ENCODE results near the gene LRRC25. TPM values are rescaled to one million over a fixed set of nuclear protein-coding genes. Genes with fewer than 3 reads are reported as not detected.
"Not testable (repeated sequence)": the region's sequence is repeated elsewhere in the genome, so short reads cannot be mapped to it uniquely, and the experiment has no call there.

Gene LRRC25
- total RNA-seq, 2 donors from 2014 or later = 4.4 TPM; not detected in 1

DNA sequence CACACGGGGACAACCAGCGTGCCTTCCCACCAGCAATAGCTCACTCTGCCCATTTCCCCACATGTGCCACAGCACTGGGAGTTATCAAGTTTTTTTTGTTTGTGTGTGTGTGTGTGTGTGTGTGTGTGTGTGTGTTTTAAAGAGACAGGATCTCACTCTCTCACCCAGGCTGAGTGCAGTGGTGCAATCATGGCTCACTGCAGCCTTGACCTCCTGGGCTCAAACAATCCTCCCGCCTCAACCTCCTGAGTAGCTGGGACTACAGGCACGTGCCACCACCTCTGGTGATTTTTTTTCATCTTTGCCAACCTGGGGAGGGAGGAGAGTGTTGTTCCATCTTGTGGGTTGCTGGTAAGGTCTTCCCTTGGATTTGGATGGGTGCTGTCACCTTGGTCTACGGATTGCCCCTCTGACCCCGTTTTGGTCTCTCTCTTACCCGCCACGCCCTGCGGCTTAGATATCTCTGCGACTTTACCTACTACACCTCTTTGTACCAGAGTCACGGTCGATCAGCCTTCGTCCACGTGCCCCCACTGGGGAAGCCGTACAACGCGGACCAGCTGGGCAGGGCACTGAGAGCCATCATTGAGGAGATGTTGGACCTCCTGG lies 34.4 kb downstream of the LRRC25 start:
- Histone ChIP-seq H3K9me3 (no peaks in the 10 kb centered on the region), H3K36me3 (replicated peaks in 1 of 2; ENCODE audit: insufficient read depth in 1 of 2, low read depth in 2 of 2) (no peaks in the 10 kb centered on the region), H3K27ac (peak overlapping the region in 3 of 4 donors; percentile 93 to 97 (median 95)), H3K4me1 (peaks cover 45% of the 10 kb centered on the region), H3K27me3 (no peaks in the 10 kb centered on the region), H3K4me3 (no peak overlapping the region)
- no peak for ATAC-seq
- 88 to 89% methylated on average over 10 to 17 of the region's 17 CpGs for WGBS, 2 donors
- no peak for DNase-seq
- intact Hi-C loops (cut with DNase I) = no loop called here
- no peak for TF ChIP-seq POLR2A (IDR thresholded peaks at IDR 0.05)
- TF ChIP-seq, protein P1, sequence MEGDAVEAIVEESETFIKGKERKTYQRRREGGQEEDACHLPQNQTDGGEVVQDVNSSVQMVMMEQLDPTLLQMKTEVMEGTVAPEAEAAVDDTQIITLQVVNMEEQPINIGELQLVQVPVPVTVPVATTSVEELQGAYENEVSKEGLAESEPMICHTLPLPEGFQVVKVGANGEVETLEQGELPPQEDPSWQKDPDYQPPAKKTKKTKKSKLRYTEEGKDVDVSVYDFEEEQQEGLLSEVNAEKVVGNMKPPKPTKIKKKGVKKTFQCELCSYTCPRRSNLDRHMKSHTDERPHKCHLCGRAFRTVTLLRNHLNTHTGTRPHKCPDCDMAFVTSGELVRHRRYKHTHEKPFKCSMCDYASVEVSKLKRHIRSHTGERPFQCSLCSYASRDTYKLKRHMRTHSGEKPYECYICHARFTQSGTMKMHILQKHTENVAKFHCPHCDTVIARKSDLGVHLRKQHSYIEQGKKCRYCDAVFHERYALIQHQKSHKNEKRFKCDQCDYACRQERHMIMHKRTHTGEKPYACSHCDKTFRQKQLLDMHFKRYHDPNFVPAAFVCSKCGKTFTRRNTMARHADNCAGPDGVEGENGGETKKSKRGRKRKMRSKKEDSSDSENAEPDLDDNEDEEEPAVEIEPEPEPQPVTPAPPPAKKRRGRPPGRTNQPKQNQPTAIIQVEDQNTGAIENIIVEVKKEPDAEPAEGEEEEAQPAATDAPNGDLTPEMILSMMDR (IDR thresholded peaks at IDR 0.05) = no peak

DNA sequence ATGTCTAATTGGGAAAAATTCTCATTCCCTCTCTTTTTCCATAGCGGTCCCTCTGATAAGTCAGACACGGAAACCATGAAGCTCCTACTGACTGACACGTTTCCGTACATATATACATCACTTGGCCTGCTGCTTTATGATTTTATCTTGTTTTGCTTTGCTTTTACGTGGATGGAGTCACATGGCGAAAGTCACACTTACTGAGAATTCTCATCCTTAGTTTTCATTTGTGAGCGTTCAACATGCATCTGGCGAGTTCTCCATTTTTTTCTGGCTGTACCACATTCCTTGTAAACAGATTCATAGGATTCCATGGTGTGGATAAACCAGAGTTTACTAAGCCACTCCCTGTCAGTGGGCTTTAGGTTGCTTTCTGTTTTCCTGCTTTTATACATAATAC lies 35.8 kb downstream of the LRRC25 start:
- H3K27ac ChIP-seq = no peak overlapping the region
- no peaks in the 10 kb centered on the region for H3K36me3 ChIP-seq (replicated peaks in 1 of 2; ENCODE audit: insufficient read depth in 1 of 2, low read depth in 2 of 2)
- H3K4me3 ChIP-seq = no peak overlapping the region
- WGBS, 2 donors = 94 to 97% methylated on average over 8 of the region's 8 CpGs
- no peaks in the 10 kb centered on the region for H3K27me3 ChIP-seq
- no peaks in the 10 kb centered on the region for H3K9me3 ChIP-seq
- DNase-seq (no peak), ATAC-seq (no peak)
- TF ChIP-seq POLR2A (IDR thresholded peaks at IDR 0.05) = no peak
- TF ChIP-seq, protein P1 (IDR thresholded peaks at IDR 0.05) = no peak
- intact Hi-C loops (cut with DNase I) = no loop called here
- H3K4me1 ChIP-seq = peaks cover 48% of the 10 kb centered on the region

DNA sequence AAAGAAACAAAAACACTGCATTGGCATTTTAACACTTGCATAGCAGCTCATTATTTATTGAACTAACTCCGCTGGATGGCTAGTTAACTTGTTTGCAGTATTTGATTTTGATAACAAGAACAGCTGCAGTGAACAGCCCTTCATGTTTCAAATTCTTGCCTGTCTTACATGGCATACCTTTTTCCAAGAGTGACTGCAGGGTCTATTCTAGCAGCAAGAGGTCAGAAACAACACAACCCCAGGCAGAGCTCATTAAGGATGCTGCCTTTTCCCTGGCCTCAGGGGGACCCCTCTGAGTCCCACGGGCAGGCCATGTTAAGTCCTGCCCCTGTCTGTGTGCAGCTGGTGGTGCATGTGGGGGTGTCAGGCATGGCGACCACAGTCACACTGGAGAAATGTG lies 40.4 kb downstream of the LRRC25 start:
- no peaks in the 10 kb centered on the region for H3K36me3 ChIP-seq (replicated peaks in 1 of 2; ENCODE audit: insufficient read depth in 1 of 2, low read depth in 2 of 2)
- no peak for ATAC-seq
- WGBS, 2 donors = 78 to 79% methylated on average over 3 of the region's 3 CpGs

DNA sequence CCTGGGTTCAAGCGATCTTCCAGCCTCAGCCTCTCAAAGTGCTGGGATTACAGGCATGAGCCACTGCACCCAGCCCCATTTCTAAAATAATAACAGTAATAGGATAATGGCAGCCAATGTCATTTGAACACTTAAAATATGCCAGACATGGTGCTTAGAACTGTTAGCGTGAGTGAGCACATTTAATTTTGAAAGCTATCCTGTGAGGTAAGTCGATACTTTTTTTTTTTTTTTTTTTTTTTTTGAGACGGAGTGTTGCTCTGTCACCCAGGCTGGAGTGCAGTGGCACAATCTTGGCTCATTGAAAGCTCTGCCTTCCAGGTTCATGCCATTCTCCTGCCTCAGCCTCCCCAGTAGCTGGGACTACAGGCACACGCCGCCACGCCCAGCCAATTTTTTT lies 42.7 kb downstream of the LRRC25 start:
- H3K4me3 ChIP-seq; ATAC-seq; intact Hi-C loops (cut with DNase I); H3K9me3 ChIP-seq; H3K36me3 ChIP-seq (replicated peaks in 1 of 2; ENCODE audit: insufficient read depth in 1 of 2, low read depth in 2 of 2); H3K27me3 ChIP-seq; DNase-seq; H3K27ac ChIP-seq: not testable (repeated sequence)
- WGBS, 2 donors = 91 to 98% methylated on average over 7 of the region's 7 CpGs
- peaks cover 16% of the 10 kb centered on the region for H3K4me1 ChIP-seq

More for the DNA sequence above, 40.4 kb downstream of the LRRC25 start:
- DNase-seq = no peak
- H3K4me3 ChIP-seq = no peak overlapping the region
- H3K27me3 ChIP-seq = no peaks in the 10 kb centered on the region
- no peaks in the 10 kb centered on the region for H3K9me3 ChIP-seq
- peaks cover 16% of the 10 kb centered on the region for H3K4me1 ChIP-seq
- TF ChIP-seq POLR2A (IDR thresholded peaks at IDR 0.05) = no peak
- TF ChIP-seq, protein P1 (IDR thresholded peaks at IDR 0.05) = no peak
- intact Hi-C loops (cut with DNase I) = no loop called here
- peak overlapping the region in 3 of 4 donors; percentile 44 to 60 (median 52) for H3K27ac ChIP-seq

- H3K9me3 ChIP-seq = no peaks in the 10 kb centered on the region
- 86 to 96% methylated on average over 8 of the region's 8 CpGs for WGBS, 2 donors
- no peaks in the 10 kb centered on the region for H3K36me3 ChIP-seq (replicated peaks in 1 of 2; ENCODE audit: insufficient read depth in 1 of 2, low read depth in 2 of 2)
These were observed 43.9 kb downstream of the LRRC25 start for GRCh38 chr19:18353378-18354005.

More at GRCh38 chr19:18353378-18354005, 43.9 kb downstream of the LRRC25 start:
- DNase-seq (no peak), ATAC-seq (no peak)
- TF ChIP-seq POLR2A (IDR thresholded peaks at IDR 0.05) = no peak
- TF ChIP-seq, protein P1 (IDR thresholded peaks at IDR 0.05) = no peak
- Histone ChIP-seq H3K4me3 (no peak overlapping the region), H3K27ac (no peak overlapping the region), H3K4me1 (peaks cover 16% of the 10 kb centered on the region), H3K27me3 (no peaks in the 10 kb centered on the region)
- intact Hi-C loops (cut with DNase I) = no loop called here

Measured in body of pancreas (tissue), 4 donors.